Lower leg skin (tissue), 4 donors: ENCODE measurements around the gene DDX11. TPM values are rescaled to one million over a fixed set of nuclear protein-coding genes. Genes with fewer than 3 reads are reported as not detected.
"Not testable (repeated sequence)": the region's sequence is repeated elsewhere in the genome, so short reads cannot be mapped to it uniquely, and the experiment has no call there.

Source experiments
- DNase-seq, 2 donors: peaks; one replicate each; pipeline ENCODE4 v3.0.0-alpha.2; 2019; ENCODE audit warnings: low spot score in 2 of 2
- H3K4me3 ChIP-seq: fragments of 200-600 bp; sonication (generic); 2 replicates; pipeline ENCODE4 v1.5.1; 2017; ENCODE audit warnings: mild to moderate bottlenecking, low read depth; ENCODE audit not compliant: poor library complexity, severe bottlenecking
- CTCF ChIP-seq, 3 donors: fragments of 450-650 bp; IDR thresholded peaks; one replicate each; pipeline ENCODE4 v1.5.1; 2016; ENCODE audit warnings: antibody characterized with exemption in 3 of 3, mild to moderate bottlenecking in 3 of 3, moderate library complexity in 2 of 3
- POLR2A ChIP-seq, 2 donors: fragments of 450-650 bp; IDR thresholded peaks; one replicate each; pipeline ENCODE4 v1.6.1; 2016 to 2017; ENCODE audit warnings: antibody characterized with exemption in 2 of 2, mild to moderate bottlenecking in 1 of 2, moderate library complexity in 1 of 2
- WGBS, 2 donors: methylation state at CpG; one replicate each; pipeline ENCODE4 v1.1.5; 2018; 5-methylcytosine and 5-hydroxymethylcytosine counted together
- intact Hi-C: fragments of 100-400 bp; cut with DNase I; formaldehyde crosslinking; loops from one replicate; pipeline ENCODE4 v1.15.0; 2023; ENCODE audit warnings: low total_unique reads
- total RNA-seq, 4 donors: library from RNA; depleted of rRNA; stranded (reverse); fragments of >200 nt; gene quantifications; one replicate each; pipeline ENCODE4 v1.1.0, GENCODE V29; 2016

DDX11 gene
- 10 to 100 TPM; 23.5 to 26.8 (median 25.7) TPM for total RNA-seq

- intact Hi-C loops, result not testable (repeated sequence)
- 0% methylated on average over 44 of the region's 58 CpGs for WGBS, 2 donors
- peak within 1 kb of the TSS; percentile 73 for H3K4me3 ChIP-seq
- DNase-seq, result peak; percentile 88 to 97
These were observed at the start of gene DDX11 for GRCh38 chr12:31073527-31074332. TSS of gene DDX11 (plus strand) at chr12:31073860. CDS start at chr12:31078394, 4,534 bp downstream.

- no peak for DNase-seq
- H3K4me3 ChIP-seq, result no peak overlapping the region
- intact Hi-C loops, result no loop called here
- TF ChIP-seq POLR2A (IDR thresholded peaks at IDR 0.05) (no peak), CTCF (IDR thresholded peaks at IDR 0.05) (no peak)
- WGBS, 2 donors, result 82 to 86% methylated on average over 7 of the region's 7 CpGs
These were observed 47.5 kb upstream of the DDX11 start for GRCh38 chr12:31026202-31026601.

- 90 to 94% methylated on average over 5 of the region's 5 CpGs for WGBS, 2 donors
- H3K4me3 ChIP-seq, DNase-seq, intact Hi-C loops: not testable (repeated sequence)
These were observed 46.7 kb upstream of the DDX11 start for GRCh38 chr12:31027006-31027405.

GRCh38 chr12:31029468-31029867, 44.2 kb upstream of the DDX11 start:
- DNase-seq, result peak in 1 of 2 donors; percentile 58
- 88 to 91% methylated on average over 11 of the region's 11 CpGs for WGBS, 2 donors

GRCh38 chr12:31029916-31030562, 43.6 kb upstream of the DDX11 start:
- WGBS, 2 donors, result 62 to 67% methylated on average over 6 of the region's 6 CpGs
- intact Hi-C loops, result no loop called here
- H3K4me3 ChIP-seq, result no peak overlapping the region
- no peak for DNase-seq
- TF ChIP-seq POLR2A (IDR thresholded peaks at IDR 0.05) (no peak), CTCF (IDR thresholded peaks at IDR 0.05) (no peak)

More at GRCh38 chr12:31029468-31029867, 44.2 kb upstream of the DDX11 start:
- intact Hi-C loops, result no loop called here
- TF ChIP-seq CTCF (IDR thresholded peaks at IDR 0.05) (no peak), POLR2A (IDR thresholded peaks at IDR 0.05) (no peak)
- no peak overlapping the region for H3K4me3 ChIP-seq

GRCh38 chr12:31031951-31032335, 41.7 kb upstream of the DDX11 start:
- intact Hi-C loops, result no loop called here
- WGBS, 2 donors, result 81 to 83% methylated on average over 4 of the region's 4 CpGs
- DNase-seq, result peak in 1 of 2 donors; percentile 29
- TF ChIP-seq POLR2A (IDR thresholded peaks at IDR 0.05), result no peak
- TF ChIP-seq CTCF (IDR thresholded peaks at IDR 0.05), result no peak
- no peak overlapping the region for H3K4me3 ChIP-seq
